Breast epithelium (tissue), 3 donors: ENCODE measurements around the gene SOD2.
"Not testable (repeated sequence)": the region's sequence is repeated elsewhere in the genome, so short reads cannot be mapped to it uniquely, and the experiment has no call there.

Experiments
- CTCF ChIP-seq, 3 donors: fragments of 450-650 bp; IDR thresholded peaks; one replicate each; pipeline ENCODE4 v1.5.1; 2016 to 2017; ENCODE audit warnings: antibody characterized with exemption in 3 of 3, mild to moderate bottlenecking in 3 of 3, moderate library complexity in 3 of 3
- POLR2A ChIP-seq: fragments of 450-650 bp; IDR thresholded peaks from one replicate; pipeline ENCODE4 v1.6.1; 2016; ENCODE audit warnings: antibody characterized with exemption, mild to moderate bottlenecking, moderate library complexity

- not testable (repeated sequence) for TF ChIP-seq CTCF (IDR thresholded peaks at IDR 0.05); POLR2A
These were observed 29.6 kb downstream of the SOD2 start for GRCh38 chr6:159663368-159663889.
